Measurements from ENCODE around the gene PLN.

Gene PLN

DNA sequence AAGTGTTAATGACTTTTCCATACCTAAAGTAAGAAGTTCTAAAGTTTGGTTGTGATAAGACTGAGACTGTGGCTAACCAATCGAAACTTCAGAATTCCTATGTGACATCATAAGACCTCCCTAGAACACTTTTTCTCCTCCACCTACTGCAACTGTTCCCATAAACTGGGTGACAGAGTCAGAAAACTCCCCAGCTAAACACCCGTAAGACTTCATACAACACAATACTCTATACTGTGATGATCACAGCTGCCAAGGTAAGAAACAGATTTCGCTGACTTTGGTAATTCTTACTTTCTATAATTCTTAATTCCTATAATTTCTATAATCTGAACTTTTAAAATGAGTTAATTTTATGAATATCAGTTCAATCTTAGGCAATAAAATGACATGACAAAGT, at the start of gene PLN:
Gene PLN, plus strand, starts transcription at position 161 of the 400 bp plus-strand sequence. CDS start 10,626 bp downstream, outside the sequence.
- no peak for DNase-seq

DNA sequence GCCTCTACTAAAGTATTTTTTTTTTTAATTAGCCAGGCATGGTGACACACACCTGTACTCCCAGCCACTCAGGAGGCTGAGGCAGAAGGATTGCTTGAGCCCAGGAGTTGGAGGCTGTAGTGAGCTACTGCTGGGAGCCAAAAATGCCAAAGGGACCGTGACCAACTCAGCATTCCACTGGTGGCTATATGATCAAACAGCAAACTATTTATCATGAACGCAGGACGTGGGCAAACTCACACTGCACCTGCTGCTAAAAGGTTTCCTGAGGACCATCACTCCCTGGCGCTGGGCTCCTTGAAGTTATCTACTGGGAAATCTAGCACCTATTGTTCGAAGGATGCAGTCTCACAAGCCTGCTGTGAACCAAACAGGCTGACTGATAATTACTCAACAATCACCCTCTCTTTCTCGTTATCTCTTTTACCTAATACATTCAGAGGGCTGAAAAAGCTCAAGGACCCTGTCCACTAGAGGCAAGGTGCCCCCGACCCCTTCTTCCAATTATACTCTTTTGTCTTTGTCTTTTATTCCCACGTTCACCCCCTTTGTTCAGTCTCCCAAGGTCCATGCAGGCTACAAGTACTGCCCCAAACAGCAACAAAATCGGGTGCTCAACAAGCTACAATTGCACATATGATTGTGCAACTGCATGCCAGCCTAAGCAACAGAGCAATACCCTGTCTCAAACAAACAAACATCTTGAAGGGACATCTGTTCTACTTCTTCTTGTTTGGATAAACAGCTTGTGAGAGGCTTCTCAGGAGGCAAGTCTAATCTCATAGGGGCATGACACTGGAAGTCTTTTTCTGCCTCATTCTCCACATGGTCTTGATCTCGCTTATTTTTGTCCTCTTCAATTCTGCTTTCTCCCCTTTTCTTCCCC, 47.7 kb upstream of the PLN start:
- no peak for DNase-seq

DNA sequence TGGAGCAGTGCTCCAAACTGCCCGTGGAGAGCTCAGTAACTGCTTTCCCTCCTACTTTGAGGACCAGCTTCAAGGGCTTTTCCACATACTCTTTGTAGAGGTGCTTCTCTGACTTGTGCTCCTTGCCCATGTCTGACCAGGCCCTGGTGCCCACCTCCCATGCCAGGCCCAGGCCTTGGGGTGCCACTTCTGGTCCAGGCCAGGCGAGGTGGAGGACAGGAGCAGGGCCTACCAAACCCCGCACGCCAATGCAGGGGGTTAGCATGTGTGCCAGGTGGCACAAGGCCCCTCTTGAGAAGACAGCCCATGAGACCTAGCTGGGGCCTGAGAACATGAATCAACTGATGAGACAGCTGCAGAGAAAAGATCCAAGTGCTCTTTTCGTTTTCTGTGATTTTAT, 47.0 kb upstream of the PLN start:
- DNase-seq, result no peak

DNA sequence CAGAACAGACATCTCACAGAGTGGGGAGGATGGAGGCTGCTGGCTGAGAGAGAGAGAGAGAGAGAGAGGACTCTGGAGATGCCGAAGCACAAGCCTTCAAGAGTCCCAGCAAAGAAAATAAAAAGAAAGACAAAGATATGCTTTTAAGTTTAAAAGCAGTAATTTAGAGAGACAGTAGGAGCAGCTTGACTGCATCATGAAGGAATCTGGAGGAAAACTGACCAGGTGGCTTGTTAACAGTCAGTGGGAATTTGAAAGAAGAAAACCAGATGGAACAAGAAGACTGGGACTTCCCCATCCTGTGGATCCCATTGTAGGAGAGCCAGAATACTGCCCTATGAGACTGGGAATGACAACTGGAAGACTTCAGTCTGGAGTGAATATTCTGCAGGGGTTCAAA, 46.3 kb upstream of the PLN start:
- no peak for DNase-seq

DNA sequence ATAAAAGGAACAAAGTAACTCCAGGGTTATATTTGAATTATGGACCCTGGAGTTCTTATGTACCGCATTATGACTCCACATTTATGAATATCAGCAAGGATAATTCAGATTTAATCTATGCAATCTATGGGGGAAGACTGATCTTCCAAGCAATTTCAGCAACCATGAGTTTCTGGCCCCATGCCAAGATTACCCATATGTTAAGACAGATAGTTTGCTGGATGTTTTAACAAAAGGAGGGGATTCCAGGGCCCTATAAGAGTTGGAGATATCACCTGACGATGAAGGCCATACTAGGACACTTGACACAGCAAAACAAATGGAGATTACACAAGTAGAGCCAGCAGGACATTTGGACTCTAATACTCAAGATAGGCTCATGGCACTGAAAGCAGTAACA, 45.9 kb upstream of the PLN start:
- DNase-seq, result no peak

DNA sequence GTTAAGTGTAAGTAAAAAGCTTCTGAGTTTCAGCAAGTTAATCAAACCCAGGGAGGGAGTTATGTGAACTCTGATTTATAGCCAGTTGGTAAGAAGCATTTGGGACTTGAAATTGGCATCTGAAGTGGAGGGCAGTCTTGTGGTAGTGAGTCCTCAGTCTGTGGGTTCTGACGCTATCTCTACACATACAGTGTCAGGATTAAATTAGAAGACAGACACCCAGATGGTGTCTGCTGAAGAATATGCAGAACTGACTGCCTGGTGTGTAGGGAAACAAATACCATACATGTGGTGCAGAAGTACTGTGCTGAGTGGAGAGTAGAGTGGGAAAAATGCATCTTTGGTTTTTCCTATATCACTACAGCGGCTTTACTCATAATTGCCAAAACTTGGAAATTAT, 43.5 kb upstream of the PLN start:
- no peak for DNase-seq

DNA sequence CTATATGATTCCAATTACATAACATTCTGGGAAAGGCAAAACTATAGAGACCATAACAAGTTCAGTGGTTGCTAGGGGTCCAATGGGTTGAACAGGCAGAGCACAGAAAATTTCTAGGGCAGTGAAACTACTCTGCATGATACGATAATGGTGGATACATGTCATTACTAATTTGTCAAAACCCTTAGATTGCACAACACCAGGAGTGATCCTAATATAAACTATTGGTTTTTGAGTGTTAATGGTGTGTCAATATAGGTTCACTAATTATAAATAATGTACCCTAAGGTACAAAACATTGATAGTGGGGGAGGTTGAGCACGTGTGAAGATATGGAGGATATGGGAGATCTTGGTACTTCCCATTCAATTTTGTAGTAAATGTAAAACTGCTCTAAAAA, 42.4 kb upstream of the PLN start:
- no peak for DNase-seq

DNA sequence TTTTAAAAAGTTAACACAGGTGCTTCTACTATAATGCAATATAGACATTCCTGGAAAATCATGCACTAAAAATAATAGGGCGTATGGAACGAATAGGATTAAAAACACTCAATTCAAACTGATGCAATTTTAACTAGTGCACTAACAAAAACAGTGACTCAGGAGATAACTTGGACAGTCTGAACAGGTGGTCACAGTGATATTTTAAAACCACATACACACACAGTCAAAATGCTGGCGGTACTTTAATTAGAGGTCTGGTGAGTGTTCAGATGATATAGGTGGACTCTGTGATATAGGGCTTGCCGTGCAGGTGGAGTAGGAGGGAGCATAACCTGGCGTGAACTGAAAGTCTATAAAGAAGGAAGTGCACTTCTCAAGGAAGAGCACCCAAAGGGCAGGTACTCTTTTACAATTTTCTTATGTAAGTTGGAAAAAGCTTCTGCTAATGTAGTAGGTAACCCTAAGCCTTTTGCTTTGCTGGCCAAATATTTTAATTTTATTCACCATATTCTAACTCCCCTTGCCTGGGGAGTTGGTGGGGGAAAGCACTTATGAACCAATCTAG, 41.9 kb upstream of the PLN start:
- DNase-seq, result no peak

DNA sequence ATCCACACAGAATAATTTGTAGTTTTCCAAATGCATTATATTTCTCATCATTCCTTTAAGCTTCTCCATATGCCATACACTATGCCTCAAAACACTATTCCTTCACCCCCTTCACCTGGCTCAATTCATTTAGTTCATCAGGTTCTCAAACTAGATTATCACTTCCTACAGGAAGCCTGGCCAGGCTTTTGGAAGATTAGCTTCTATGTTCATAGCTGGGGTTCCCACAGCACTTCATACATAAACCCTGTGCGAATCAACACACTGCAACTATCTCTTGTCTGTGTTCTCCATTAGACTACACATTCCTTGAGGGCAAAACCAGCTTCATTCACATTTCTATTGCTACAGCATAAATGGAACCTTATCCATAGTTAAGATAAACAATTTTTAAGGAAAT, 40.5 kb upstream of the PLN start:
- DNase-seq, result no peak

DNA sequence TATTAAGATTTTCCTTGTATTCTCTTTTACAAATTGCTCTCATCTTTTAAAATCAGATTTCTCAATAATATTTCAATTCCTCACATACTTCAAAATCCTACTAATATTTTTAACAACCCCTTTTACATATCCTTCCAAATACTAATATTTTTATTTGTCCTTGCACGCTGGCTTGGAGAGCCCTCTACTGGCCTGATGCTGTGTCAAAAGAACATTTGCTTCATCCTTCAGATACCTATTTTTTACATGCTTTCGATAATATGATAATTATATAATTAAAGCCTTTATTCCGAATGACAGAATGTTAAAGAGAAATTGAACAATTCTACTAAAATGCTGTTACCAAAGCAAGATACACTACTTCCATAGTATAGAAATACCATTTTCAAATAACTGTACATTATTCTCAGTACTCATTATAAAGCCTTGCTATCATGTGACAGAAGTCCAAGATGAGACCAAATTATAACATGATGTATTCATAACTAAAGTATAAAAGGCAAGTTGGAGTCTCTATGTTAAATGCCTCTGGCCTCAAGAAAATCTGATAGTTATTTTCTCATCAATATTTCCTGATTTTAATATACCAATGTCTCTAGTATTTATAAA, 39.0 kb upstream of the PLN start:
- no peak for DNase-seq

DNA sequence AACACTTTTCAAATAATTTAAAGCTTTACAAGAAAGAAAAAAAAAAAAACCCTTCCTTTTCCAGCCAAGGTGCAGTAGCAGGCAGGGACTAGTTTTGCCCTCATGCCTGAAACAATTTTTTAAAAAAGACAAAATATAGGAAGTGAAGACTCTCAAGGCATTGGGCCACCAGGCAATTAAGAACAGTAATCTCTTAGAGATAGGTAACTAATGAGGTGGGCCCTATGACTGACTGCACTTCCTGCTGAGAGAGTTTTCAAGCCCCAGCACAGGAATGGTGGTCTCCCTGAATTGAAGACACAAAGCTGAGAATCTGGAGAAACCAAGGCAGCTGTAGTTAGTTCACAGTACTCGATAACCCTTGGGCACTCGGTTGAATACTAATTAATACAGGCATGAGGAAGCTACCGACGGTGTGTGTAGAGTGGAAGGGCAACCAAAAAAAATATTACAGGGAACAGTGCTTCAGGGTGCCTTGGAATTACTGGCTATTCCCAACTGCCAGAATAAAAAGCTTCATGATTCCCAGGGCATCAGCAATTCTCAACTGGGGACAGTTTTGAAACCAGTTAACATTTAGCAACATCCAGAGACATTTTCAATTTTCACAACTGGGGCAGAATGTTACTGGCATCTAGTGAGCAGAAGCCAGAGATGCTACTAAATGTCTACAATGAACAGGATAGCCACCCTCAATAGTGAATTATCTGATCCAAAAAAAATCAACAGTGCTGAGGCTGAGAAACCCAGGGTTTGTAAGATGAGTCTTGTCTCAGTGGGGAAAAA, 36.0 kb upstream of the PLN start:
- DNase-seq, result no peak

DNA sequence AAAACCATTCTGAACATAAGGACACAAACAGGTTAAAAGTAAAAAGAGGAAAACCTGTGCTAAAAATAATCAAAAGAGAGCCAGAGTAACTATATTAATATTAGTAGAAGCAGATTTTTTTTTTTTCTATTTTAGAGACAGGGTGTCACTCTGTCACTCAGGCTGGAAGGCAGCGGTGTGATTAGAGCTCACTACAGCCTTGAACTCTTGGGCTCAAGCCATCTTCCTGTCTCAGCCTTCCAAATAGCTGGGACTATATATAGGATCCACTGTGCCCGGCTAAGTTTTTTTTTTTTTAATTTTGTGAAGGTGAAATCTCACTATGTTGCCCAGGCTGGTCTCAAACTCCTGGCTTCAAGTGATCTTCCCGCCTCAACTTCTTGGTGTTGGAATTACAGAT, 33.4 kb upstream of the PLN start:
- DNase-seq, result no peak

DNA sequence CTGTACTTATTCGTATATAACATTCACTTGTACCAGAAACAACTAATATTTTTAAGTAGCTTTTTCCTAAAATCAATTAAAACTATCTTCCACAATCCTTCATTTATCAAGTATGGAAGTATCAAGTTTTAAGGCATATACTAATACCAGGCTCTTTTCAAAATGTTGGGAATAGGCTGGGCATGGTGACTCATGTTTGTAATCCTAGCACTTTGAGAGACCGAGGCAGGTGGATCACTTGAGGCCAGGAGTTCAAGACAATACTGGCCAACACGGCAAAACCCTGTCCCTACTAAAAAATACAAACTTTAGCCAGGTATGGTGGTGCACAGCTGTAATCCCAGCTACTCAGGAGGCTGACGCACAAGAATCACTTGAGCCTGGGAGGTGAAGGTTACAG, 25.7 kb upstream of the PLN start:
- DNase-seq, result no peak

DNA sequence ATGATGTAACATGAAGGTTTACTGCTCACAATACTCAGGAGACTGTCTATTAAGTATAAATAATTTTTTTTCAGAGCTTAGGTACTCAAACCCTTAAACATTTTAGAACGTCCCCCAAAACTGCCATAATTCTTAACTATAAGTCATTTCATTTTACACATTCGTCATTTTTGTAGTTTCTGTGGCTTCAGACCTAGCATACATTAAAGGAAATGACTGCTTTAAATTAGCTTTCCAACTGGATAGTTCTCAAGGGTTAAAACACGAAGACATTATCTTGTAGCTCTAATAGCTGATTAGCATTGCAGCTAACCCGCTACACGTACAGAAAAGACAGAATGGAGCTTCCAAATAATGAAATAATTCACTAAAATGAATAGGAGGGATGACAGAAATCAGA, 24.9 kb upstream of the PLN start:
- no peak for DNase-seq

DNA sequence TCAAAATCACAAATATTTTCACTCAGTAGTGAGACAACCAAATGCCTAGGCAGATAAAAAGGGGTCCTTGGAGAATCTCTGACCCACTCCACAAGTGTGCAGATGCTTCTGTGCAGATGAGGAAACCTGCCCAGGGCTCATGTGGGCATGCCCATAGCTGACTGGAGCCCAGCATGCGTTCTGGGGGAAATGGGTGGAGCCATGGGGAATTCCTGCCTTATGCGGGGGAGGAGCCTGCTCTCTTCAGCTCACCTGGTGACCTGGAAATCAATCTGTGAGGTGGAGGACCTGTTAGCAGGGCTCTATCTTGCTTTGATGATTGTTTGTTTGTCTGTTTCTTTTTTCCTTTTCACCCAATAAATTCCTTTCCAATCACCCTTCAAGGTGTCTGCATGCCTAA, 23.4 kb upstream of the PLN start:
- no peak for DNase-seq

DNA sequence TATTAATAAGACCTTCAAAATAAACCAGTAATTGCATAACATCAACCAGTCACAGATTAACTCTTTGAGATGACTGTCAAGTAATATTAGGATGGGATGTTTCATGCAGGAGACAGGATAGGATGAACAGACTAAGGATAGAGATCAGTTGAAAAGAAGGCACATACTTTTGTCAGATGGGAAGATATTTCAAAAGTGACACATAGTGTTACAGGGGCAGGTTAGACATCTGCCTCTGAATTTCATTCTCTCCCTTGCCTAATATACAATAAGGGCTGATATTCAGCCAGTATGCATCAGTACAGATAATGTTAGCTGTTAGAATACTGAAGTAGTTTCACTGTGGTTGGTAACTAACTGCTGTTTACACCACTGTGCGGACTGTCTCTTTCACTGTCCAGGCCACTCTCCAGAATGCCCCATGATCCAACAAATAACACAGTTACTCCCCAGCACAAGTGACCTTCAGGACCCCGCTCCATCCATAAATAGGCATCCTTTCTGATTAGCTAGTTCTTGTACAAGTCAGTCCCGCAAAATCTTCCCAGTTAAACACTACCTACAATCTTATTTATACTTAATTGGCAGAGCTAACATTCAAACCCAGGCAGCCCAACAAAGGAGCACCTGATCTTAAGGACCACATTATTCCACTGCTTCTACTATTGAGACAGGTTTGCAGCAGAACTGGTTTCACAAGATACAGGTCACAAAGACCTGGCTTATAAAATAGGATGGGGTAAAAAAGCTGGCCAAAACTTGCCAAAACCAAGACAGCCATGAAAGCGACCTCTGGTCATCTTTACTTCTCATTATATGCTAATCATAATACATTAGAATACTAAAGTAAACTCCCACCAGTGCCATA, 21.9 kb upstream of the PLN start:
- DNase-seq, result no peak

DNA sequence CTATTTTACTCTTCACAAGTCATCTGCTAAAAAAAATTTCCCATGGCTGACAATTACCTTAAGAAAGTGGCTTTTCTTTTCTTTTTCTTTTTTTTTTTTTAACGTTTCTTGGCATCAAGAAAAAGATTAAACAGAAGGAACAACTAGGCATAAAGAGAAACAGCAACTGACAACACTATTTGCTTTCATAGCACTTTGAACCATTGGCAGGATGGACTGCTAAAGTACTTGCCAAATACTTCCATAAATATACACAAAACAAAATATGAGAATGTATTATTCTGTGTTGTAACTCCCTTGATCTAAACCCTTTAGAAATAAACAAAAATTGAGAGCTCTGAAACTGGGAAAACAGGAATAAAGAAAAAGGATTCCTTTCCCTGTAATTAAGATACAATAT, 20.0 kb upstream of the PLN start:
- no peak for DNase-seq

DNA sequence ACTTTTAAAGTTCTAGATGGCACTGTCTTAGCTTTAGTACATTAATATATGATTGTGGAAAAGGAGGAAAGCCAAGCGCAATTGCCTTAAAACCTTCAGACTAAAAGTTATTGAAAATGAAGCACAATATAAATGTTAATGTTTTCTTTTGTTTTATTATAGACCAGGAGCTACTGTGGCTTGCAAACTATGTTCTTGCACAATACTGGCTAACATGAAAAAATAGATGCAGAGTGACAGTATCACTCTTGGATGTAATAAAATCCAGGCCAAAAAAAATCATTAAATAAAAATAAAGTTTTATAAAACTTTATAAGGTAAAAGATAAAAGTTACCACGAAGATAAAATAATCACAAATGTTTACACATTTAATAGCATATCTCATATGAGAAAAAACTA, 18.3 kb upstream of the PLN start:
- DNase-seq, result no peak

DNA sequence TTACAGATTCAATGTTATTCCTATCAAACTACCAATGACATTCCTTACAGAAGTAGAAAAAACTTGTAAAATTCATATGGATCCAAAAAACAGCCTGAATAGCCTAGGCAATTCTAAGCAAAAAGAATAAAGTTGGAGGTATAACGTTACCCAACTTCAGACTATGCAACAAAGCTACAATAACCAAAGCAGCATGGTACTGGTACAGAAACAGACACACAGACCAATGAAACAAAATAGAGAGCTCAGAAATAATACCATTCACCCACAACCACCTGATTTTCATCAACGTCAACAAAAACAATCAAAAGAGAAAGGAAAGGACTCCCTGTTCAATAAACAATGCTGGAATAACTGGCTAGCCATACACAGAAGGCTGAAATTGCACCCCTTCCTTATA, 17.2 kb upstream of the PLN start:
- DNase-seq, result no peak

DNA sequence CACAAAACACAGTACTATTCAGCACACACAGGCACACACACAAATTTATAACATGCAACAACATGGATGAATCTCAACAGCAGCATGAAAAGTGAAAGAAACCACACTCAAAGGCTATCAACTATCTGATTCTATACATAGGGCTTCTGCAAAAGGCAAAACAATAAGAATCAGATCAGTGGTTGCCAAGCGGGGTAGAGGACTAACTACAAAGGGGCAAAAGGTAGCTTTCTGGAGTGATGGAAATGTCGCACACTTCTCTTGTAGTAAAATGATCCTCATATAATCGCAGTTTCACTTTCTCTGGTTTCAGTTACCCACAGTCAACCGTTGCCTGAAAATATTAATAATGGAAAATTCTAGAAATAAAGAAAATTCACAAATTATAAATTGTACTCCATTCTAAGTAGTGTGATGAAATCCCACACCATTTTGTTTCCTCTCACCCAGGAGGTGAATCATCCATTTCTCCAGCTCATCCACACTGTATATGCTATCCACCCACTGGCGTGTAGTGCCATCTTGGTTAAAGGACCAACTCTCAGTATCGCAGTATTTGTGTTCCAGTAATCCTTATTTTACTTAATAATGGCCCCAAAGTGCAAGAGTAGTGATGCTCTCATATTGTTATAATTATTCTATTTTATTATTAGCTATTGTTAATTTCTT, 12.8 kb upstream of the PLN start:
- no peak for DNase-seq

DNA sequence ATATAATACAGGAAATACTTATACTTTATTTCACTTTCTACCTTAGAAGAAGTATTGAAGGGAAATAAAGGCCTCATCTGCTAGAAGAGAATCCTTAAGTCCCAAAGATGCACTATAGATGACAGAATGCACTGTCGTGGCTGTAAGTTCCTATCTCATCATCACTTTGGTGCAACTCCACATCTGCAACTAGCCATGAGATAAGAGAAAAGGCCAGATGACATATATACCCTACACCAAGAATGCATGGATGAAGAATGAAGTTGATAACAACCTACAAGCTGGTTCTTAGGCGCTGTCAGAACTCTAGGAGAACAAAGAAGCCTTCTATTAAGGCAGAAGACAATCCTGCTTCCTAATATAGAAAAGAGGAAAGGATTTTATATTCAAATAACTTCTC, 11.6 kb upstream of the PLN start:
- DNase-seq, result no peak

DNA sequence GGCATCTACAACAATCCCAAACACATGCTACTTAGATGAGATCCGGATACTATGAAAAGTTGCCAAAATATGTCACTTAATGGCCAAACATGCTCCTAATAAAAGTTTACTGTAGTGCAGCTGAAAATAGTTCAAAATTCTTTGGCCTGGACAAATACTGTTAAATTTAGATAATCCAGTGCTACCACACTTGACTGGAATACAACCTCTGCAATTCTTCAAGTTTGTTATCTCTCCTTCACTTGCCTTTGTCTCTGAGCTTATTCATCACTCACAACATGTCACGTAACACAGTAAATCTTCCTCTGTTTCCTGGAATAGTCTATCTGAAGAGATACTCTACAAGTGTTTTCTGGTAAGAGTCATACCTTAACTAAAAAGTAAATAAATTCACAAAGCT, 10.5 kb upstream of the PLN start:
- DNase-seq, result no peak

Measured in GF-D8 (cell line).